PC-3 (cell line): ENCODE data around the gene CFAP210. TPM values are rescaled to one million over a fixed set of nuclear protein-coding genes. Genes with fewer than 3 reads are reported as not detected.

ENCODE experiments used
- ATAC-seq: fragments of 200-7000 bp; cut with Tn5 transposase; 2 replicates; pipeline ENCODE4 v1.9.1; 2020; ENCODE audit warnings: mild to moderate bottlenecking, moderate library complexity
- BruUV-seq: library from RNA; stranded (reverse); fragments of 400-500 nt; replicated peaks from 2 replicates; lab custom pipeline; 2021; lab: Mats Ljungman, UMichigan
- CTCF ChIA-PET: fragments of 300-600 bp; sonication (Branson Sonifier 250); formaldehyde crosslinking; loops from one replicate; lab custom pipeline; 2022; ENCODE audit warnings: antibody characterized with exemption; lab: Charles Lee
- POLR2A ChIA-PET: fragments of 300-600 bp; sonication (Branson Sonifier 250); formaldehyde crosslinking; loops from one replicate; lab custom pipeline; 2022; ENCODE audit warnings: antibody characterized with exemption; ENCODE audit not compliant: unreplicated experiment; lab: Charles Lee
- DNase-seq: peaks from one replicate; pipeline ENCODE4 v3.0.0-alpha.2; 2015
- H2AFZ ChIP-seq: fragments of 300-600 bp; sonication (generic); 2 replicates; pipeline ENCODE4 v1.6.0; 2016; ENCODE audit warnings: antibody characterized with exemption, low read length
- H3F3A ChIP-seq: fragments of 300-600 bp; sonication (generic); one replicate; pipeline ENCODE4 v1.6.0; 2017; ENCODE audit warnings: antibody characterized with exemption, low read length, control low read depth, mild to moderate bottlenecking; ENCODE audit not compliant: unreplicated experiment
- H3K27ac ChIP-seq: fragments of 300-600 bp; sonication (generic); 2 replicates; pipeline ENCODE4 v1.5.1; 2016; ENCODE audit warnings: mild to moderate bottlenecking, low read length
- H3K27me3 ChIP-seq: fragments of 300-600 bp; sonication (generic); 2 replicates; pipeline ENCODE4 v1.6.1; 2016; ENCODE audit warnings: low read length, mixed read lengths
- H3K36me3 ChIP-seq: fragments of 300-600 bp; sonication (generic); 2 replicates; pipeline ENCODE4 v1.6.1; 2016; ENCODE audit warnings: low read depth, mixed run types, low read length, mixed read lengths
- H3K4me1 ChIP-seq: fragments of 300-600 bp; sonication (generic); 2 replicates; pipeline ENCODE4 v1.5.1; 2016; ENCODE audit warnings: low read length; ENCODE audit not compliant: insufficient read depth
- H3K4me2 ChIP-seq: fragments of 300-600 bp; sonication (generic); 2 replicates; pipeline ENCODE4 v1.6.0; 2016; ENCODE audit warnings: low read length
- H3K4me3 ChIP-seq: fragments of 300-600 bp; sonication (generic); 2 replicates; pipeline ENCODE4 v1.5.1; 2016; ENCODE audit warnings: mild to moderate bottlenecking, low read length, mixed read lengths
- H3K79me2 ChIP-seq: fragments of 300-600 bp; sonication (generic); 2 replicates; pipeline ENCODE4 v1.6.1; 2017; ENCODE audit warnings: low read length, mixed read lengths
- H3K9ac ChIP-seq: fragments of 300-600 bp; sonication (generic); 2 replicates; pipeline ENCODE4 v1.6.0; 2016; ENCODE audit warnings: mild to moderate bottlenecking, low read length
- H3K9me2 ChIP-seq: fragments of 300-600 bp; sonication (generic); replicated peaks from 2 replicates; pipeline ENCODE4 v1.6.1; 2016; ENCODE audit warnings: mixed run types, low read length, mixed read lengths
- H3K9me3 ChIP-seq: fragments of 300-600 bp; sonication (generic); 2 replicates; pipeline ENCODE4 v1.6.1; 2016; ENCODE audit warnings: low read length, mixed read lengths
- H4K20me1 ChIP-seq: fragments of 300-600 bp; sonication (generic); 2 replicates; pipeline ENCODE4 v1.6.1; 2016; ENCODE audit warnings: low read length, mixed read lengths
- CTCF ChIP-seq: fragments of 300-600 bp; sonication (generic); conservative IDR thresholded peaks from 2 replicates; pipeline ENCODE4 v1.5.1; 2017; ENCODE audit warnings: antibody characterized with exemption, low read depth, mild to moderate bottlenecking, low read length
- EZH2 ChIP-seq: fragments of 300-600 bp; sonication (generic); IDR thresholded peaks from one replicate; pipeline ENCODE4 v1.6.1; 2017; ENCODE audit warnings: antibody characterized with exemption, mild to moderate bottlenecking, low read length; ENCODE audit not compliant: unreplicated experiment
- EZH2phosphoT487 ChIP-seq: fragments of 300-600 bp; sonication (generic); IDR thresholded peaks from 2 replicates; pipeline ENCODE4 v1.6.1; 2018; ENCODE audit warnings: mild to moderate bottlenecking, antibody characterized with exemption, low read length, borderline replicate concordance
- intact Hi-C: fragments of 100-400 bp; cut with micrococcal nuclease; formaldehyde crosslinking; loops from 2 replicates; pipeline ENCODE4 v1.9.0; 2023
- total RNA-seq: library from RNA; depleted of rRNA; stranded (reverse); fragments of >200 nt; gene quantifications from 2 replicates; pipeline ENCODE4 v1.2.3, GENCODE V29; 2014

Gene CFAP210
- total RNA-seq, 1 experiment from 2014 or later = not detected

- POLR2A ChIA-PET = no interaction called here
These were observed 50.0 kb downstream of the CFAP210 start for GRCh38 chr2:169644173-169644572.

GRCh38 chr2:169641464-169641863 is 52.7 kb downstream of the CFAP210 start:
- H4K20me1 ChIP-seq = no peaks in the 10 kb centered on the region
- DNase-seq = no peak
- CTCF ChIA-PET = no interaction called here
- H2AFZ ChIP-seq = no peak overlapping the region
- intact Hi-C loops = no loop called here
- no peak overlapping the region for H3K9ac ChIP-seq
- ATAC-seq = no peak
- no peaks in the 10 kb centered on the region for H3K9me3 ChIP-seq
- no peaks in the 10 kb centered on the region for H3F3A ChIP-seq
- no peaks in the 10 kb centered on the region for H3K79me2 ChIP-seq
- H3K9me2 ChIP-seq = no peaks in the 10 kb centered on the region
- POLR2A ChIA-PET = interaction anchor here (0.5 kb wide), 1 partner anchor 93 kb away, joined by 8 read pairs; no protein-coding TSS in a partner anchor
- BruUV-seq = no TSS peak
- no peaks in the 10 kb centered on the region for H3K4me1 ChIP-seq
- no peak overlapping the region for H3K4me2 ChIP-seq
- H3K27ac ChIP-seq = no peak overlapping the region
- TF ChIP-seq EZH2 (no peak), CTCF (no peak), EZH2phosphoT487 (no peak)
- H3K36me3 ChIP-seq = peaks cover 14% of the 10 kb centered on the region; the same call in 1 of the 2 replicates
- no peaks in the 10 kb centered on the region for H3K27me3 ChIP-seq
- no peak overlapping the region for H3K4me3 ChIP-seq

More at GRCh38 chr2:169644173-169644572, 50.0 kb downstream of the CFAP210 start:
- intact Hi-C loops = no loop called here
- Histone ChIP-seq H3K79me2 (no peaks in the 10 kb centered on the region), H3K27ac (no peak overlapping the region), H4K20me1 (no peaks in the 10 kb centered on the region), H3K4me2 (no peak overlapping the region), H3K36me3 (no peaks in the 10 kb centered on the region), H3F3A (no peaks in the 10 kb centered on the region), H3K9me3 (no peaks in the 10 kb centered on the region), H3K27me3 (no peaks in the 10 kb centered on the region), H3K9ac (no peak overlapping the region), H2AFZ (no peak overlapping the region), H3K4me3 (no peak overlapping the region), H3K9me2 (no peaks in the 10 kb centered on the region), H3K4me1 (no peaks in the 10 kb centered on the region)
- BruUV-seq = no TSS peak
- no peak for ATAC-seq
- no peak for TF ChIP-seq EZH2phosphoT487
- no peak for TF ChIP-seq EZH2
- no peak for TF ChIP-seq CTCF
- CTCF ChIA-PET = no interaction called here
- DNase-seq = no peak

GRCh38 chr2:169640104-169640503 is 54.1 kb downstream of the CFAP210 start:
- Histone ChIP-seq H3K4me1 (no peaks in the 10 kb centered on the region), H3K9ac (no peak overlapping the region), H3K36me3 (peaks cover 23% of the 10 kb centered on the region; the same call in 1 of the 2 replicates), H3K9me3 (no peaks in the 10 kb centered on the region), H3K27me3 (no peaks in the 10 kb centered on the region), H3K4me3 (no peak overlapping the region), H3K27ac (no peak overlapping the region), H2AFZ (no peak overlapping the region), H3K79me2 (no peaks in the 10 kb centered on the region), H3K4me2 (no peak overlapping the region), H4K20me1 (no peaks in the 10 kb centered on the region), H3K9me2 (no peaks in the 10 kb centered on the region), H3F3A (no peaks in the 10 kb centered on the region)
- intact Hi-C loops = no loop called here
- ChIA-PET CTCF (no interaction called here), POLR2A (no interaction called here)
- no peak for DNase-seq
- TF ChIP-seq EZH2 (no peak), EZH2phosphoT487 (no peak), CTCF (no peak)
- BruUV-seq = no TSS peak
- ATAC-seq = no peak
